OCI-LY3 (cell line): ENCODE data around the gene NEO1.

Source experiments
- H2AFZ ChIP-seq: fragments of 200-600, 300-600 bp; shearing (Covaris generic); 2 replicates; pipeline ENCODE4 v1.6.0; 2014; ENCODE audit warnings: antibody characterized with exemption, low read depth, low read length
- H3K27ac ChIP-seq: fragments of 200-600, 300-600 bp; sonication (generic); 2 replicates; pipeline ENCODE4 v1.5.1; 2014; ENCODE audit warnings: mild to moderate bottlenecking, low read length, moderate library complexity, mixed read lengths
- H3K27me3 ChIP-seq: fragments of 200-600, 300-600 bp; sonication (generic); 2 replicates; pipeline ENCODE4 v1.6.1; 2014; ENCODE audit warnings: low read depth, low read length, mixed read lengths
- H3K36me3 ChIP-seq: fragments of 200-600, 300-600 bp; sonication (generic); replicated peaks from 2 replicates; pipeline ENCODE3; 2014; ENCODE audit warnings: low read depth, low read length, mixed read lengths
- H3K4me1 ChIP-seq: fragments of 300-600, 200-600 bp; sonication (generic); 2 replicates; pipeline ENCODE4 v1.6.1; 2014; ENCODE audit warnings: low read length, mixed read lengths
- H3K4me2 ChIP-seq: fragments of 200-600, 300-600 bp; sonication (generic); 2 replicates; pipeline ENCODE4 v1.6.1; 2014; ENCODE audit warnings: low read length, mixed read lengths
- H3K4me3 ChIP-seq: fragments of 300-600, 200-600 bp; sonication (generic); 2 replicates; pipeline ENCODE4 v1.5.1; 2014; ENCODE audit warnings: antibody characterized with exemption, mild to moderate bottlenecking, low read length, moderate library complexity
- H3K79me2 ChIP-seq: fragments of 300-600, 200-600 bp; shearing (Covaris generic); 2 replicates; pipeline ENCODE4 v1.6.1; 2014; ENCODE audit warnings: mild to moderate bottlenecking, low read length, mixed read lengths
- H3K9ac ChIP-seq: fragments of 300-600, 200-600 bp; shearing (Covaris generic); 2 replicates; pipeline ENCODE4 v1.6.0; 2014; ENCODE audit warnings: mild to moderate bottlenecking, low read length, moderate library complexity
- H3K9me3 ChIP-seq: fragments of 200-600, 300-600 bp; shearing (Covaris generic); 2 replicates; pipeline ENCODE4 v1.6.1; 2014; ENCODE audit warnings: low read length, mixed read lengths; ENCODE audit not compliant: insufficient read depth
- H4K20me1 ChIP-seq: fragments of 200-600, 300-600 bp; sonication (generic); 2 replicates; pipeline ENCODE4 v1.6.1; 2016; ENCODE audit warnings: low read length, mixed read lengths; ENCODE audit not compliant: insufficient read depth
- CTCF ChIP-seq: fragments of 200-600, 300-600 bp; sonication (generic); IDR thresholded peaks from 2 replicates; pipeline ENCODE4 v1.5.1; 2014; ENCODE audit warnings: antibody characterized with exemption, low read length, low read depth
- EZH2phosphoT487 ChIP-seq: fragments of 200-600 bp; shearing (Covaris generic); IDR thresholded peaks from 2 replicates; pipeline ENCODE4 v1.6.1; 2018; ENCODE audit warnings: antibody characterized with exemption, mixed run types, low read depth

Gene NEO1

GRCh38 chr15:73353734-73354133, 301.5 kb downstream of the NEO1 start:
- H3K79me2 ChIP-seq = no peaks in the 10 kb centered on the region
- H3K4me2 ChIP-seq = no peak overlapping the region
- H3K4me3 ChIP-seq = no peak overlapping the region
- H3K9me3 ChIP-seq = no peaks in the 10 kb centered on the region
- H4K20me1 ChIP-seq = no peaks in the 10 kb centered on the region
- H3K4me1 ChIP-seq = no peaks in the 10 kb centered on the region
- TF ChIP-seq EZH2phosphoT487 = no peak
- TF ChIP-seq CTCF = no peak
- no peaks in the 10 kb centered on the region for H3K36me3 ChIP-seq
- no peak overlapping the region for H2AFZ ChIP-seq
- peaks cover 42% of the 10 kb centered on the region for H3K27me3 ChIP-seq
- no peak overlapping the region for H3K9ac ChIP-seq
- H3K27ac ChIP-seq = no peak overlapping the region

- Histone ChIP-seq H4K20me1 (no peaks in the 10 kb centered on the region), H3K4me3 (no peak overlapping the region), H2AFZ (no peak overlapping the region), H3K9me3 (no peaks in the 10 kb centered on the region), H3K27ac (no peak overlapping the region), H3K9ac (no peak overlapping the region), H3K79me2 (no peaks in the 10 kb centered on the region), H3K4me2 (no peak overlapping the region), H3K27me3 (peaks cover 47% of the 10 kb centered on the region), H3K36me3 (no peaks in the 10 kb centered on the region), H3K4me1 (no peaks in the 10 kb centered on the region)
- TF ChIP-seq EZH2phosphoT487 (no peak), CTCF (no peak)
Observed at GRCh38 chr15:73354241-73354640, 302.0 kb downstream of the NEO1 start.
